Stimulated activated CD4-positive, alpha-beta T cell treated with anti-CD3 and anti-CD28 coated beads, TNF-alpha, amount 100 ng/mL, for 4 hours (primary cell): ENCODE results near the gene DNAH14.
"Not testable (repeated sequence)": the region's sequence is repeated elsewhere in the genome, so short reads cannot be mapped to it uniquely, and the experiment has no call there.

Experiments used
- DNase-seq, 3 experiments: peaks; one replicate each; pipeline ENCODE4 v3.0.0-alpha.2; 2020; ENCODE audit warnings: low read depth in 3 of 3

DNAH14 gene

GRCh38 chr1:224996266-224996665, 66.8 kb downstream of the DNAH14 start:
- DNase-seq: no peak

GRCh38 chr1:224998185-224998584, 68.7 kb downstream of the DNAH14 start:
- no peak for DNase-seq

DNA sequence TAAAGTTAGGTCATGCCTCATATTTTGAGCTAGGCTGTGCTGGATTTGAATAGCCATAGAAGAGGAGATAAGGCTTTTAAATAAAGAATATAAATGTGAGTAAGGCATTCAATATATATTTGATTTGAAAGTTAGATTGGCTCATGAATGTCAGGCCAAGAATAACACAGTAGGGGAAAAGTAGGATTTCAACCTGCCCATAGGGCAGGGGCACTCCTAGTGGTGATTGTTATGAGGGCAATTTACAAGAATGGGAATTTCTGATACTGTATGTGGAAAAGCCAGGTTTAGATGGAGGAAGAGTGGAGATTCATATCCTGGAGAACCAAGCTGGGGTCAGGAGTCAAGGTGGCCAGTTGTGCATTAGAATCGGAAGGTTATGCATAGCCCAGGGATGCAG, 74.9 kb downstream of the DNAH14 start:
- no peak for DNase-seq

- DNase-seq: not testable (repeated sequence)
Measured at GRCh38 chr1:225006352-225006751, 76.9 kb downstream of the DNAH14 start.

- DNase-seq: not testable (repeated sequence)
Measured at GRCh38 chr1:225008050-225008449, 78.6 kb downstream of the DNAH14 start.

GRCh38 chr1:225021037-225021436, 91.6 kb downstream of the DNAH14 start:
- DNase-seq: no peak

GRCh38 chr1:225026701-225027100, 97.2 kb downstream of the DNAH14 start:
- no peak for DNase-seq

GRCh38 chr1:225036441-225036840, 107.0 kb downstream of the DNAH14 start:
- not testable (repeated sequence) for DNase-seq

- DNase-seq: no peak
Measured at GRCh38 chr1:225042263-225042662, 112.8 kb downstream of the DNAH14 start.

GRCh38 chr1:225044258-225044657, 114.8 kb downstream of the DNAH14 start:
- DNase-seq: no peak

DNA sequence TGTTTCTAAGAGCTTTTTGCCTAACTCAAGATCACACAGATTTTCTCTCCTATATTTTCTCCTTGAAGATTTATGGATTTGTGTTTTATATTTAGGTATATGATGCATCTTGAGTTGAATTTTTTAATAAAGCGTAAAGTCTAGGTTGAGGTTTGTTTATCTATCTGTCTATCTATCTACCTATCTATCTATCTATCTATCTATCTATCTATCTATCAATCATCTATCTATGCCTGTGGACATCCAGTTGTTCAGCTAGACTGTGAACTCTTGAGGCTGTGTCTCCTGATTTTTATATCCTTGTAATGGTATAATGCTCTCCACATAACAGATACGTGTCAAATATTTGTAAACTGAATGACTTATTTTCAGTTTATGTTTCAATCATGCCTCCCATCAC, 120.1 kb downstream of the DNAH14 start:
- no peak for DNase-seq

GRCh38 chr1:225063722-225064121, 134.2 kb downstream of the DNAH14 start:
- no peak for DNase-seq

GRCh38 chr1:225070972-225071371, 141.5 kb downstream of the DNAH14 start:
- no peak for DNase-seq

DNA sequence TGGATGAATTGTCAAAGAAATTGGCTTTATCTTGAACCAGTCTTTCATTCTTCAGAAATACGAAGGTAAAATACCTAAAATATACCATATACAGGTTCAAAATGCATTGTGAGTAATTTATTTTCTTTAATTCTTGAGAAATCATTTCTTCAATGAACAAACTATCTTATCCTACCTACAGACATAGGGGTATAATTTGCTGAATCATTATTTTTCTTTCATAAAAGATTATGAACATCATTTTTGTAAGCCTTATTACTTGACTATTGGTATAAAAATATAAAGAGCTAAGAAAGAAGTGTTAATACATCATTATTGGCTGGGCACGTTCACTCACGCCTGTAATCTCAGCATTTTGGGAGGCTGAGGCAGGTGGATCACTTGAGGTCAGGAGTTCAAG, 167.7 kb downstream of the DNAH14 start:
- DNase-seq: no peak

GRCh38 chr1:225111000-225111399, 181.5 kb downstream of the DNAH14 start:
- DNase-seq: no peak

GRCh38 chr1:225113265-225113664, 183.8 kb downstream of the DNAH14 start:
- no peak for DNase-seq

- no peak for DNase-seq
Measured at GRCh38 chr1:225114354-225114990, 185.0 kb downstream of the DNAH14 start.

GRCh38 chr1:225119307-225119706, 189.8 kb downstream of the DNAH14 start:
- no peak for DNase-seq

DNA sequence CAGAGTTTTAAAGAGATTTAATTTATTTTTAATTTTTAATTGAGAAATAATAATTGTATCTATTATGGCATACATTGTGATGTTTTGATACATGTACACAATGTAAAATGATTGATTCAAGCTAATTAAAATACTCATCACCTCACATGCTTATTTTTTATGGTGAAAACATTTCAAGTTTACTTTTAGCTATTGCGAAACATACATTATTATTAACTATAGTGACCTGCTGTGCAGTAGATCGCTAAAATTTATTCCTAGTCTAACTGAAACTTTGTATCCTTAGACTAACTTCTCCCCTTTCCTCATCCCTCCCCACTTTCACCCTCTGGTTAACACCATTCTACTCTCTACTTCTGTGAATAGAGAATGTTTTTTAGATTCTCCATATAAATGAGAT, 191.6 kb downstream of the DNAH14 start:
- no peak for DNase-seq

DNA sequence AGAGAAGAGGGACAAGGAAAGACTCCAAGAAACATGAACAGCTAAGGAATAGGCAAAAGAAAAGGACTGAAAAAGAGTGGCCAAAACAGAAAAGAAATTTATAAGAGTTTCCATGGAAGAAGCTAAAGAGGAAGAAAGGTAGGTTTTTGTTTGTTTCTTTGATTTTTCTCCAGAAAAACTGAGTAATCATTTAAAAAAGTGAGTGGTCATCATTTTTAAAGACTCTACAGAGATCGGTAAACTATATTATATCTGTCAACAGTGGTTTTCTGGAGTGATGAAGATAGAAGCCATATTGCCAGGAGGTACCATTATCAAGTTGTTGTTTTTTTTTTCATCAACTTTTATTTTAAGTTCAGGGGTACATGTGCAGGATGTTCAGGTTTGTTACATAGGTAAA, 202.4 kb downstream of the DNAH14 start:
- no peak for DNase-seq

DNA sequence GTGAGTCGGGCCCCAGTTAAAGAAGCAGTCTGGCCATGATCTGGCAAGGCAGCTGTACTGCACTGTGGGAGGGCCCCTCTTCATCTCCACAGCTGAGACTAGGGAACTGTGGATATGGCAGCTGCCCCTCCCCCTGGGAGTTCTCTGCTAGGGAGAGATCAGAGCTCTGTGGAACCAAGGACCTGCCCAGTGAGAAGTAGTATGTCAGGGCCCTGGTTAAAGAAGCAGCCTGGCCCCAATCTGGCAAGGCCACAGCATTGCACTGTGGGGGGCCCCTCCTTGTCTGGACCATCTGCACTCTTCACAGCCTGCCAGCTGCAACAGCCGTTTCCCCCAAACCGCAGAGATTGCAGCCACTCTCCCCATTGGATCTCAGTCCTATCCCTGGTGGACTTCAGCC, 208.5 kb downstream of the DNAH14 start:
- DNase-seq: no peak

- no peak for DNase-seq
Measured at GRCh38 chr1:225143001-225143400, 213.5 kb downstream of the DNAH14 start.

- DNase-seq: no peak
Measured at GRCh38 chr1:225146478-225146877, 217.0 kb downstream of the DNAH14 start.

GRCh38 chr1:225147791-225148190, 218.3 kb downstream of the DNAH14 start:
- not testable (repeated sequence) for DNase-seq
